Aorta (tissue), 5 donors: ENCODE results near the gene ZFHX2. TPM values are rescaled to one million over a fixed set of nuclear protein-coding genes. Genes with fewer than 3 reads are reported as not detected.

Source experiments
- ATAC-seq: fragments of 200-7000 bp; cut with Tn5 transposase; one replicate; pipeline ENCODE4 v1.9.1; 2022; ENCODE audit warnings: moderate library complexity; ENCODE audit not compliant: low FRiP score
- DNase-seq, 2 donors: peaks; one replicate each; pipeline ENCODE4 v3.0.0-alpha.2; 2020
- H3K27ac ChIP-seq, 2 donors: one replicate each; pipeline ENCODE4 v1.5.1; 2013; ENCODE audit warnings: low read length in 2 of 2, mild to moderate bottlenecking in 2 of 2, moderate library complexity in 2 of 2, control low read depth in 1 of 2, inconsistent platforms in 1 of 2, low read depth in 1 of 2
- H3K27me3 ChIP-seq, 2 donors: one replicate each; pipeline ENCODE4 v1.6.1; 2013; ENCODE audit warnings: control low read depth in 1 of 2, low read length in 1 of 2, mild to moderate bottlenecking in 1 of 2, moderate library complexity in 1 of 2; ENCODE audit not compliant: insufficient read depth in 2 of 2, control insufficient read depth in 1 of 2
- H3K36me3 ChIP-seq, 2 donors: one replicate each; pipeline ENCODE4 v1.6.1; 2013; ENCODE audit warnings: control low read depth in 1 of 2, low read length in 1 of 2, mild to moderate bottlenecking in 1 of 2; ENCODE audit not compliant: insufficient read depth in 2 of 2, control insufficient read depth in 1 of 2
- H3K4me1 ChIP-seq, 2 donors: one replicate each; pipeline ENCODE4 v1.6.1; 2013; ENCODE audit warnings: low read length in 2 of 2, control low read depth in 1 of 2, mild to moderate bottlenecking in 1 of 2, moderate library complexity in 1 of 2; ENCODE audit not compliant: insufficient read depth in 2 of 2, control insufficient read depth in 1 of 2
- H3K4me3 ChIP-seq, 2 donors: one replicate each; pipeline ENCODE4 v1.5.1; 2013; ENCODE audit warnings: low read length in 2 of 2, control low read depth in 1 of 2, mild to moderate bottlenecking in 1 of 2
- H3K9me3 ChIP-seq: one replicate; pipeline ENCODE4 v1.6.1; 2013; ENCODE audit warnings: mild to moderate bottlenecking, low read length; ENCODE audit not compliant: control insufficient read depth
- whole genome bisulfite sequencing, 2 donors: extraction: QIAGEN DNeasy Blood & Tissue Kit; methylation state at CpG; one replicate each; pipeline ENCODE4 v1.1.7; 2013; 5-methylcytosine and 5-hydroxymethylcytosine counted together
- intact Hi-C, 2 donors: fragments of 100-400 bp; cut with DNase I; formaldehyde crosslinking; loops; one replicate each; pipeline versions ENCODE4 v1.14.2 to v1.15.0; 2022
- polyA plus RNA-seq, 2 donors: library from polyadenylated mRNA; stranded (reverse); fragments of 200-250 nt; gene quantifications; one replicate each; pipeline ENCODE4 v1.2.3, GENCODE V29; 2013
- total RNA-seq, 2 donors: library from RNA; stranded (reverse); fragmentation: NEBNext Ultra II Directional; extraction: Animal tissue kit (Norgen Biotek cat#: 25700); gene quantifications; one replicate each; pipeline ENCODE4 v1.2.1, GENCODE V29; 2021
- donor health status: healthy with polysubstance abuse.
- donor health status: Bipolar disorder and iron deficiency.
- donor health status: DM: no; HTN: no; CAD: no.
- donor health status: DM: no; HTN: no; CAD: no.
- donor health status: DM: yes; HTN: yes; CAD: no.

ZFHX2 gene
- total and polyA plus RNA-seq, 4 donors, result 0.13 to 4.0 (median 1.8) TPM

GRCh38 chr14:23513005-23513817, 38.4 kb downstream of the ZFHX2 start:
- no peaks in the 10 kb centered on the region for H3K27me3 ChIP-seq
- DNase-seq, result no peak
- no peak overlapping the region for H3K4me3 ChIP-seq
- intact Hi-C loops, result no loop called here
- no peaks in the 10 kb centered on the region for H3K4me1 ChIP-seq
- peak; percentile 20 for ATAC-seq
- H3K36me3 ChIP-seq, result peaks cover 0 to 2% of the 10 kb centered on the region in 2 donors
- H3K9me3 ChIP-seq, result no peaks in the 10 kb centered on the region
- 81 to 84% methylated on average over 23 to 25 of the region's 25 CpGs for WGBS, 2 donors
- no peak overlapping the region for H3K27ac ChIP-seq

GRCh38 chr14:23512156-23512555, 39.4 kb downstream of the ZFHX2 start:
- no peak for ATAC-seq
- intact Hi-C loops, result no loop called here
- Histone ChIP-seq H3K36me3 (peaks cover 0 to 2% of the 10 kb centered on the region in 2 donors), H3K4me1 (no peaks in the 10 kb centered on the region), H3K27me3 (no peaks in the 10 kb centered on the region), H3K27ac (no peak overlapping the region), H3K9me3 (no peaks in the 10 kb centered on the region), H3K4me3 (no peak overlapping the region)
- WGBS, 2 donors, result 36 to 50% methylated on average over 12 to 13 of the region's 13 CpGs
- no peak for DNase-seq

- DNase-seq (no peak), ATAC-seq (no peak)
- H3K27me3 ChIP-seq, result no peaks in the 10 kb centered on the region
- H3K27ac ChIP-seq, result no peak overlapping the region
- H3K9me3 ChIP-seq, result no peaks in the 10 kb centered on the region
- intact Hi-C loops, result no loop called here
- H3K4me1 ChIP-seq, result no peaks in the 10 kb centered on the region
- no peaks in the 10 kb centered on the region for H3K36me3 ChIP-seq
- H3K4me3 ChIP-seq, result no peak overlapping the region
- WGBS, 2 donors, result 49 to 51% methylated on average over 2 of the region's 2 CpGs
Measured at GRCh38 chr14:23494223-23494622, 57.3 kb downstream of the ZFHX2 start.

GRCh38 chr14:23492618-23493272, 58.8 kb downstream of the ZFHX2 start:
- Histone ChIP-seq H3K27me3 (no peaks in the 10 kb centered on the region), H3K4me3 (no peak overlapping the region), H3K4me1 (no peaks in the 10 kb centered on the region), H3K36me3 (no peaks in the 10 kb centered on the region), H3K9me3 (no peaks in the 10 kb centered on the region), H3K27ac (no peak overlapping the region)
- DNase-seq, result no peak
- no peak for ATAC-seq
- intact Hi-C loops, result no loop called here

GRCh38 chr14:23487216-23487615, 64.3 kb downstream of the ZFHX2 start:
- DNase-seq (no peak), ATAC-seq (no peak)
- H3K9me3 ChIP-seq, result no peaks in the 10 kb centered on the region
- H3K27ac ChIP-seq, result no peak overlapping the region
- intact Hi-C loops, result no loop called here
- H3K27me3 ChIP-seq, result no peaks in the 10 kb centered on the region
- no peak overlapping the region for H3K4me3 ChIP-seq
- H3K36me3 ChIP-seq, result no peaks in the 10 kb centered on the region
- H3K4me1 ChIP-seq, result no peaks in the 10 kb centered on the region
- WGBS, 2 donors, result 82 to 89% methylated on average over 7 of the region's 7 CpGs

- H3K4me3 ChIP-seq, result no peak overlapping the region
- DNase-seq (no peak), ATAC-seq (no peak)
- 72 to 86% methylated on average over 2 of the region's 2 CpGs for WGBS, 2 donors
- H3K36me3 ChIP-seq, result no peaks in the 10 kb centered on the region
- H3K9me3 ChIP-seq, result no peaks in the 10 kb centered on the region
- no peak overlapping the region for H3K27ac ChIP-seq
- no peaks in the 10 kb centered on the region for H3K27me3 ChIP-seq
- intact Hi-C loops, result no loop called here
- H3K4me1 ChIP-seq, result no peaks in the 10 kb centered on the region
Measured at GRCh38 chr14:23486036-23486435, 65.5 kb downstream of the ZFHX2 start.

- ATAC-seq, result no peak
- Histone ChIP-seq H3K27me3 (no peaks in the 10 kb centered on the region), H3K4me3 (no peak overlapping the region), H3K9me3 (no peaks in the 10 kb centered on the region), H3K36me3 (no peaks in the 10 kb centered on the region), H3K4me1 (no peaks in the 10 kb centered on the region), H3K27ac (no peak overlapping the region)
- WGBS, 2 donors, result 76 to 81% methylated on average over 4 of the region's 4 CpGs
- no peak for DNase-seq
- intact Hi-C loops, result no loop called here
Measured at GRCh38 chr14:23485326-23485725, 66.2 kb downstream of the ZFHX2 start.

- peaks cover 0 to 2% of the 10 kb centered on the region in 2 donors for H3K36me3 ChIP-seq
- H3K4me3 ChIP-seq, result no peak overlapping the region
- no peaks in the 10 kb centered on the region for H3K4me1 ChIP-seq
- ATAC-seq (no peak), DNase-seq (no peak)
- intact Hi-C loops, result loop anchor here in 1 of 2 donors (5.0 kb wide), 1 partner anchor 64 kb away; no protein-coding TSS in a partner anchor
- H3K27me3 ChIP-seq, result no peaks in the 10 kb centered on the region
- H3K27ac ChIP-seq, result no peak overlapping the region
- H3K9me3 ChIP-seq, result no peaks in the 10 kb centered on the region
- WGBS, 2 donors, result 40 to 45% methylated on average over 9 of the region's 9 CpGs
Measured at GRCh38 chr14:23483236-23483854, 68.2 kb downstream of the ZFHX2 start.
